Trophoblast cell (in vitro differentiated cells and primary cell): ENCODE results near the gene RAB4B.
"Not testable (repeated sequence)": the region's sequence is repeated elsewhere in the genome, so short reads cannot be mapped to it uniquely, and the experiment has no call there.

ENCODE experiments used
- DNase-seq, 2 donors: peaks; one replicate each; pipeline ENCODE4 v3.0.0-alpha.2; 2016
- H2AFZ ChIP-seq: 2 replicates; pipeline ENCODE4 v1.6.1; 2013; ENCODE audit warnings: low read length, moderate library complexity, mild to moderate bottlenecking; ENCODE audit not compliant: insufficient read depth, poor library complexity
- H2AK5ac ChIP-seq: 2 replicates; pipeline ENCODE4 v1.6.1; 2013; ENCODE audit warnings: mild to moderate bottlenecking, low read length
- H2BK120ac ChIP-seq: 2 replicates; pipeline ENCODE4 v1.6.1; 2013; ENCODE audit warnings: low read length, mild to moderate bottlenecking, moderate library complexity; ENCODE audit not compliant: insufficient read depth, poor library complexity
- H2BK12ac ChIP-seq: 2 replicates; pipeline ENCODE4 v1.6.1; 2013; ENCODE audit warnings: mild to moderate bottlenecking, low read length, moderate library complexity
- H2BK5ac ChIP-seq: 2 replicates; pipeline ENCODE4 v1.6.1; 2013; ENCODE audit warnings: low read length, low read depth, moderate library complexity, mild to moderate bottlenecking; ENCODE audit not compliant: poor library complexity
- H3K14ac ChIP-seq: 2 replicates; pipeline ENCODE4 v1.6.1; 2013; ENCODE audit warnings: mild to moderate bottlenecking, low read length
- H3K18ac ChIP-seq: 2 replicates; pipeline ENCODE4 v1.6.1; 2013; ENCODE audit warnings: mild to moderate bottlenecking, low read length
- H3K23ac ChIP-seq: 2 replicates; pipeline ENCODE4 v1.6.1; 2013; ENCODE audit warnings: low read length
- H3K27ac ChIP-seq: 2 replicates; pipeline ENCODE4 v1.5.1; 2013; ENCODE audit warnings: low read depth, mild to moderate bottlenecking, inconsistent platforms, low read length, moderate library complexity
- H3K27me3 ChIP-seq: 2 replicates; pipeline ENCODE4 v1.6.1; 2013; ENCODE audit warnings: inconsistent platforms, mild to moderate bottlenecking, low read length, moderate library complexity; ENCODE audit not compliant: insufficient read depth
- H3K36me3 ChIP-seq, 2 experiments: 1 replicate in 1 of 2; 2 replicates in 1 of 2; pipeline ENCODE4 v1.6.1; 2013; ENCODE audit warnings: low read length in 2 of 2, mild to moderate bottlenecking in 2 of 2, moderate library complexity in 1 of 2; ENCODE audit not compliant: insufficient read depth in 2 of 2, control insufficient read depth in 1 of 2
- H3K4ac ChIP-seq: 2 replicates; pipeline ENCODE4 v1.6.1; 2013; ENCODE audit warnings: low read depth, mild to moderate bottlenecking, low read length, moderate library complexity
- H3K4me1 ChIP-seq, 2 experiments: 1 replicate in 1 of 2; 2 replicates in 1 of 2; pipeline ENCODE4 v1.6.1; 2013; ENCODE audit warnings: low read length in 2 of 2, mild to moderate bottlenecking in 2 of 2, moderate library complexity in 1 of 2; ENCODE audit not compliant: insufficient read depth in 2 of 2, control insufficient read depth in 1 of 2
- H3K4me2 ChIP-seq: 2 replicates; pipeline ENCODE4 v1.6.1; 2013; ENCODE audit warnings: inconsistent platforms, mild to moderate bottlenecking, low read length, moderate library complexity
- H3K4me3 ChIP-seq: 2 replicates; pipeline ENCODE4 v1.5.1; 2013; ENCODE audit warnings: mild to moderate bottlenecking, low read depth, low read length, inconsistent platforms
- H3K79me1 ChIP-seq: one replicate; pipeline ENCODE4 v1.6.1; 2013; ENCODE audit warnings: low read length
- H3K79me2 ChIP-seq: 2 replicates; pipeline ENCODE4 v1.6.1; 2013; ENCODE audit warnings: low read length, mild to moderate bottlenecking; ENCODE audit not compliant: control insufficient read depth, insufficient read depth, poor library complexity
- H3K9ac ChIP-seq: 2 replicates; pipeline ENCODE4 v1.6.1; 2013; ENCODE audit warnings: mild to moderate bottlenecking, low read length
- H3K9me3 ChIP-seq: 2 replicates; pipeline ENCODE4 v1.6.1; 2013; ENCODE audit warnings: low read depth, mild to moderate bottlenecking, control low read depth, inconsistent platforms, low read length; ENCODE audit not compliant: insufficient read depth
- H4K12ac ChIP-seq: 2 replicates; pipeline ENCODE4 v1.6.1; 2013; ENCODE audit warnings: low read depth, mild to moderate bottlenecking, low read length, moderate library complexity
- H4K8ac ChIP-seq: 2 replicates; pipeline ENCODE4 v1.6.1; 2013; ENCODE audit warnings: low read depth, mild to moderate bottlenecking, low read length, moderate library complexity
- H4K91ac ChIP-seq: one replicate; pipeline ENCODE4 v1.6.1; 2013; ENCODE audit warnings: low read depth, mild to moderate bottlenecking, low read length, moderate library complexity
- WGBS: extraction: QIAGEN DNeasy Blood & Tissue Kit; methylation state at CpG from one replicate; pipeline ENCODE4 v1.1.7; 2013; ENCODE audit warnings: missing lambda C conversion rate; ENCODE audit not compliant: insufficient read length, insufficient coverage; ENCODE audit errors: extremely low coverage; 5-methylcytosine and 5-hydroxymethylcytosine counted together

The RAB4B gene

DNA sequence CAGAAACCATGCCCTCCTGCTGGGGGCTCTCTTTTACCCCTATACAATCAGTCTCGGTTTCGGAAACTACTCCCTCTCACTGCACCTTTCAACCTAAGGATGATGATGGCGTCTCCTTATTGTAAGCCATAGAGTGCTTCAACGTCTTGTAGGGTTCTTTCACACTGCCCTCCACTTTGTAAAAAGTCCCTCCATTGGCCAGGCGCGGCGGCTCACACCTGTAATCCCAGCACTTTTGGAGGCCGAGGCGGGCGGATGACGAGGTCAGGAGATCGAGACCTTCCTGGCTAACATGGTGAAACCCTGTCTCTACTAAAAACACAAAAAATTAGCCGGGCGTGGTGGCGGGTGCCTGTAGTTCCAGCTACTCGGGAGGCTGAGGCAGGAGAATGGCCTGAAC, 52.7 kb downstream of the RAB4B start:
- H2AK5ac ChIP-seq, DNase-seq, H3K4me3 ChIP-seq, H3K4me2 ChIP-seq, H3K14ac ChIP-seq, H2BK120ac ChIP-seq, H3K18ac ChIP-seq, H3K23ac ChIP-seq, H4K12ac ChIP-seq, H2BK12ac ChIP-seq, H3K27ac ChIP-seq, H3K4me1 ChIP-seq, H3K9ac ChIP-seq, H2BK5ac ChIP-seq, H3K79me2 ChIP-seq, H4K91ac ChIP-seq, H3K4ac ChIP-seq, H3K9me3 ChIP-seq, H3K27me3 ChIP-seq, H2AFZ ChIP-seq, H3K79me1 ChIP-seq, H4K8ac ChIP-seq, H3K36me3 ChIP-seq: not testable (repeated sequence)
- WGBS, result no CpG with 5 or more reads among the region's 16 CpGs

DNA sequence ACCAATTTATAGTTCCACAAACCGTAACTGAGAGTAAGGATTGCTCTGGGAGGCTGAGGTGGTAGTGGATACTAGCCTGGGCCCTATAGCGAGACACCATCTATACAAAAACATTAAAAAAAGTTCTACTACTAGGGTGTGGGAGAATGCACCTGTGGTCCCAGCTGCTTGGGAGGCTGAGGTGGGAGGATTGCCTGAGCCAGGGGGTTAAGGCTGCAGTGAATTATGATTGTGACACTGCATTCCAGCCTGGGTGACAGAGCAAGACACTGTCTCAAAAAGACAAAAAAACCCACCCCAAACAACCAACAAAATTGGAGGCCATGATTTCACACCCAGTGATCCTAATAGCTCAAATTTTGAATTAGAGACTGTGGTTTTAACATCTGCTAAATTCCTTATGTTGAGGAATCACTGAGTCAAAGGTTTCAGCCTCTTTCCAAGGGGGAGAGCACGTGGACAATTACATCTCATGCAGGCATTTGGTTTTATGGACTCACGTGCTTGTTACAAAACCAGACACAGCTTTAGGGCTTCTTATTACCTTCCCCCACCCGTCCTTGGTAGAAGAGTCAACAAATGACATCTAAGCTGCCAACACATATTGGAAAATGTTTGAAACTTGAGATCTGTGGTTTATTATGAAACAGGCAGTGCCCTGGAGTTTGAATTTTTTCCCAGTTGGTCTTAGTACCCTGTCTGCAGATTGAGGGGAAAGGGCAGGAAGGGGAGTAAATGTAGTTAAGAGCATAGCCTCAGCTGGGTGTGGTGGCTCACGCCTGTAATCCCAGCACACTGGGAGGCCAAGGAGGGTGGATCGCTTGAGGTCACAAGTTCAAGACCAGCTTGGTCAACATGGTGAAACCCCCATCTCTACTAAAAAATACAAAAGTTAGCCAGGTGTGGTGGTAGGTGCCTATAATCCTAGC, 53.7 kb downstream of the RAB4B start:
- no peak overlapping the region for H3K4ac ChIP-seq
- H3K9ac ChIP-seq, result no peak overlapping the region

DNA sequence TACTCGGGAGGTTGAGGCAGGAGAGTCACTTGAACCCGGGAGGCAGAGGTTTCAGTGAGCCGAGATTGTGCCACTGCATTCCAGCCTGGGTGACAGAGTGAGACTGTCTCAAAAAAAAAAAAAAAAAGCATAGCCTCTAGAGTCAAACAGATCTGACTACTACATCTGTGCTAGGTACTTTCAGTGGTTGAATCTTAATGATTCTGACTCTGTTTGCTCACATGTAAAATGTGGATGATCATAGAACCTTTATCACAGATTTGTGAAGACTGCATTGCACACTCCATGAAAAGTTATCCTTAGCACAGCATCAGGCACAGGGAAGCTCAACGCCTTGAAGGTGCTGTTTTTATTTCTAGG, 54.4 kb downstream of the RAB4B start:
- H3K4me3 ChIP-seq, H3K79me2 ChIP-seq, H2AFZ ChIP-seq, H3K27ac ChIP-seq, H3K9me3 ChIP-seq, H3K14ac ChIP-seq, H3K4ac ChIP-seq, H2BK120ac ChIP-seq, H2BK5ac ChIP-seq, H3K18ac ChIP-seq, H3K23ac ChIP-seq, H4K12ac ChIP-seq, H3K27me3 ChIP-seq, H2BK12ac ChIP-seq, H4K8ac ChIP-seq, H4K91ac ChIP-seq, H3K4me2 ChIP-seq, H3K79me1 ChIP-seq, H2AK5ac ChIP-seq, H3K36me3 ChIP-seq, H3K4me1 ChIP-seq, H3K9ac ChIP-seq: not testable (repeated sequence)
- DNase-seq, result peak in 1 of 2 donors; percentile 21
- no CpG with 5 or more reads among the region's 4 CpGs for WGBS

More for the DNA sequence above, 53.7 kb downstream of the RAB4B start:
- H3K79me1 ChIP-seq, result no peaks in the 10 kb centered on the region
- H3K4me3 ChIP-seq, result no peak overlapping the region
- no peaks in the 10 kb centered on the region for H3K9me3 ChIP-seq
- peak; percentile 85 to 92 for DNase-seq
- no peak overlapping the region for H2BK12ac ChIP-seq
- peaks cover 0 to 4% of the 10 kb centered on the region in 2 experiments for H3K36me3 ChIP-seq
- no peak overlapping the region for H2AK5ac ChIP-seq
- no peaks in the 10 kb centered on the region for H3K79me2 ChIP-seq
- no peak overlapping the region for H2BK5ac ChIP-seq
- H3K27ac ChIP-seq, result no peak overlapping the region
- no CpG with 5 or more reads among the region's 7 CpGs for WGBS
- H3K23ac ChIP-seq, result no peak overlapping the region
- H3K4me2 ChIP-seq, result no peak overlapping the region
- no peaks in the 10 kb centered on the region for H3K27me3 ChIP-seq
- no peak overlapping the region for H4K12ac ChIP-seq
- H2AFZ ChIP-seq, result no peak overlapping the region
- no peak overlapping the region for H4K8ac ChIP-seq
- no peak overlapping the region for H3K18ac ChIP-seq
- no peak overlapping the region for H2BK120ac ChIP-seq
- no peak overlapping the region for H3K14ac ChIP-seq
- H4K91ac ChIP-seq, result no peak overlapping the region
- peaks cover 0 to 5% of the 10 kb centered on the region in 2 experiments for H3K4me1 ChIP-seq

DNA sequence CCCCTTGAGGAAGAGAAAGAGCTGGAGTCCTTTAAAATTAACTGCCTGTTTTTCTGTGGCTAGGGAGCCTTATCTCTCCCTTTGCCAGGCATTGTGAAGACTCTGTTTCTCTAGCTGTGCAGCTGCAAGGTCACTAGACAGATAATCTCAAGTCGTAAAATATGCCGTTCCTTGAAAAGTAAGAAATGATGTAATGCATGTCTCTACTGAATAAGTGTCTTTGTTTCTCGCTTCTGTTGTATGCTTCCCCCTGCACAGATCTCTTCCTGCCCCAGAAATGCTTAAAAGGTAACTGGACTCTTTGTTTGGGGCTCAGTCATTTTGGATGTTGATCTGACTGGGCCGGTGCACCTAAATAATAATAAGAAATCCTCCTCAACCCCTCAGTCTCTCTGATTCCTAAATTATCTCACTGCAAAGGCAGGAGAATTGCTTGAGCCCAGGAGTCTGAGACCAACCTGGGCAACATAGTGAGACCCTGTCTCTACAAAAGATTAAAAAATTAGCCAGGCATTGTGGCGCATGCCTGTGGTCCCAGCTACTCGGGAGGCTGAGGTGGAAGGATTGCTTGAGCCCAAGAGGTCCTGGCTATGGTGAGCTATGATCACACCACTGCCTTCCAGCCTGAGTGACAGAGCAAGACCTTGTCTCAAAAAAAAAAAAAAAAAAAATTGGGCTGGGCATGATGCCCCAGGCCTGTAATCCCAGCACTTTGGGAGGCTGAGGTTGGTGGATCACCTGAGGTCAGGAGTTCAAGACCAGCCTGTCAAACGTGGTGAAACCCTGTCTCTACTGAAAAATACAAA, 55.9 kb downstream of the RAB4B start:
- not testable (repeated sequence) for H2BK120ac ChIP-seq, H3K4ac ChIP-seq, H4K8ac ChIP-seq, H3K18ac ChIP-seq, DNase-seq, H3K27ac ChIP-seq, H3K79me1 ChIP-seq, H2BK12ac ChIP-seq, H3K36me3 ChIP-seq, H2AFZ ChIP-seq, H3K9ac ChIP-seq, H3K4me1 ChIP-seq, H3K4me2 ChIP-seq, H4K12ac ChIP-seq, H3K14ac ChIP-seq, H2AK5ac ChIP-seq, H3K27me3 ChIP-seq, H3K79me2 ChIP-seq, H4K91ac ChIP-seq, H3K23ac ChIP-seq, H3K4me3 ChIP-seq, H3K9me3 ChIP-seq, H2BK5ac ChIP-seq
- no CpG with 5 or more reads among the region's 7 CpGs for WGBS
